ENCODE results near the gene TRRAP.

Gene TRRAP

DNA sequence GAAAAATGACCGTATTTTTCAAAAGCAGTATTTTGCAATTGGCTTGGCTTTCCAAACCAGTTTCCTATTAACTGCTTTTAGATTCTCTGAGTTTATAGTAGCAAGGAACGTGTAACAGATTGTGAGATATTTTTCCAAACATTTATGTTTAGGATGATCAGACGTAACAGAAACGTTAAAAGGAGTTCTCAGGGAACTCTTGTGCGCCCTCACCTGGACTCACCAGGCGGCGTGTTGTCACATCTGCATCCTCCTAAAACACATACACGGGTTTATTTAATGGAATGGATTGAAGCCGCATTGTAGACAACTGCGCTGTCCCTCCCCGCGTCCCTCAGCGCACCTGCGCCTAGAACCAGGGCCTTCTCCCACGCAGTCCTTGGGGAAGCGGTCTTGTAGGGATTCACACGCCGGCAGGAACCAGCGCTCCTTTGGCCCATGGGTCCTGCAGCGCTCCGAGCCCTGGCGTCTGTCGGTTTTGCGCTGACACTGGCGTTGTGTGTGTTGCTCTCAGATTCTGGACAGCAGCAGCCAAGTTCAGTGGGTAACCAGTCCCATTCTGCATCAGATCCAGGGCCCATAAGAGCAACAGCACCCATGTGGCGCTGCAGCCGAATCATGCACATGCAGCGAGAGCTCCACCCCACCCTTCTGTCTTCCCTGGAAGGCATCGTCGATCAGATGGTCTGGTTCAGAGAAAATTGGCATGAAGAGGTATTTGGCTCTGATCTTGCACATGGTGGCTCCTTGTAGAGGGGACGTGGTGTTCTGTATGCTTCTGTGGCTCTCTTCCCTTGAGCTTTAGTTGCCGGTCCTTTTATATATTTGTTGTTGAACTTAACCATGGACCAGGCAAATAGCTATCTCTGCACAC is 114.9 kb downstream of the TRRAP start:
- no peak for DNase-seq

GRCh38 chr7:98994046-98994944 is 116.0 kb downstream of the TRRAP start:
- DNase-seq: no peak

GRCh38 chr7:98995111-98995510 is 116.8 kb downstream of the TRRAP start:
- DNase-seq: no peak

DNA sequence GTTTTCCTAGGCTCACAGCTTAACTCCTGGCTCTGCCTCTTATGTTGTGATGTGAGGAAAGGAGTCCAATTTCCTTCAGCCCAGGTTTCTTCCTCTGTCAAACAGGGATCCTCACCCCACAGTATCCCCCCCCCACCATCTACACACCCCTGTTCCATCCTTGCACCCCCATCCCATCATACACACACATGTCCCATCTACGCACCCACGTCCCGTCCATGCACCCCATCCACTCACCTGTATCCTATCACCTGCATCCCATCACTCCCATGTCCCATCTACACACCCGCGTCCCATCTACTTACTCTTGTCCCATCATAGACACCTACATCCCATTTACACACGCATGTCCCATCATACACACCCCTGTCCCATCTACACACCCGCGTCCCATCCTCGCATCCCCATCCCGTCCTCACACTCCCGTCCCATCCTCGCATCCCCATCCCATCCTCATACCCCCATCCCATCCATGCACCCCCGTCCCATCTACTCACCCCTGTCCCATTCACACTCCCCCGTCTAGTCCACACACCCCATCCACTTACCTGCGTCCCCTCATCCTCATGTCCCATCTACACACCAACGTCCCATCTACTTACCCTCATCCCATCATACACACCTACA is 117.3 kb downstream of the TRRAP start:
- DNase-seq: no peak

- DNase-seq: no peak
Measured at GRCh38 chr7:98996150-98996552, 117.8 kb downstream of the TRRAP start.

- DNase-seq: no peak
Measured at GRCh38 chr7:98997846-98998245, 119.5 kb downstream of the TRRAP start.

GRCh38 chr7:98998821-98999725 is 120.7 kb downstream of the TRRAP start:
- DNase-seq: no peak

- no peak for DNase-seq
Measured at GRCh38 chr7:99000196-99000903, 122.0 kb downstream of the TRRAP start.

- DNase-seq: no peak
Measured at GRCh38 chr7:99000904-99001465, 122.7 kb downstream of the TRRAP start.

DNA sequence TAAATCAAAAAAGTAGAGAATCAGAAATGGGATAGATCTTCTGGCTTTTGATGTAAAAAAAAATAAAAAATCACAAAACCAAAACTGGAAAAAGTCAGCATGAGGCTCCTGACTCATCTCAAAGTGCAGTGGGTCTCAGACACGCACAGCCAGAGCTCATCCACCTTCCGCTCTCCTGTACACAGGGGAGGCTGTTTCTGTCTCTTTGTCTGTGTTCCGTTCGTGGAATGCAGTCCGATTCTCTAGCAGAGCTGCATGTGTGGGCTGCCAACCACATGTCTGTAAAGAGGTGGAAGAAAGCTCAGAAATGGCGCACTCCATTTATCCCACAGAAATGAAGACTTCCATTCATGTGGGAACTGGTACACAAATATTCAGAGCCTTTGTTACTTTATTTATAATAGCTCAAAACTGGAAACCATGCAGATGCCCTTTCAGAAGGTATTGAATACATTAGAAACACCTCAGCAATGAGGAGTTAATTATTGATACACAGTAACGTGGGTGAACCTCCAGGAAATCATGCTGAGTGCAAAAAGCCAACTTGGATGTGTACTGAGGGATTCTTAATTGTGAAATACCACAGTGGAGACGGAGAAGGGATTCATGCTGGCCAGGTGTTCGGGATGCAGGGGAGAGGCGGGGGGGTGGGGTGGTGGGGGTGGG is 123.3 kb downstream of the TRRAP start:
- DNase-seq: no peak

- no peak for DNase-seq
Measured at GRCh38 chr7:99002148-99002826, 124.0 kb downstream of the TRRAP start.

DNA sequence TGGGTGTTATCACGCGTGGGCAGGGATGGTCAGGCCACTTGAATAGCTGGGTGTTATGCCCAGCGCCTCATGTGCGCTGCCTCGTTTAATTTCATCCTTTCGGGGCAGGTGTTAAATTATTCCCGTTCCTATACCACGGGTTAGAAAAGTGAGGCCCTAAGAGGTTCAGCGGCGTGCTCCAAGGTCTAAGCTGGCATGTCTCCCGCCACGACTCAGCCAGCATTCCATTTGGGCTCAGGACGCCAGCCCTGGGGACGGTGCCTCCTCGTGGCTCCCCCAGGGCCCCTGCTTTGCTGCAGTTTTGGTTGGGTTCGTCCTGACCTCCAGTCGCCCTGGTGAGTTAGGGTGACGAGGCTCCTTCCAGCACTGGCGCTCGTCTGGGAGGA is 124.5 kb downstream of the TRRAP start:
- DNase-seq: no peak

DNA sequence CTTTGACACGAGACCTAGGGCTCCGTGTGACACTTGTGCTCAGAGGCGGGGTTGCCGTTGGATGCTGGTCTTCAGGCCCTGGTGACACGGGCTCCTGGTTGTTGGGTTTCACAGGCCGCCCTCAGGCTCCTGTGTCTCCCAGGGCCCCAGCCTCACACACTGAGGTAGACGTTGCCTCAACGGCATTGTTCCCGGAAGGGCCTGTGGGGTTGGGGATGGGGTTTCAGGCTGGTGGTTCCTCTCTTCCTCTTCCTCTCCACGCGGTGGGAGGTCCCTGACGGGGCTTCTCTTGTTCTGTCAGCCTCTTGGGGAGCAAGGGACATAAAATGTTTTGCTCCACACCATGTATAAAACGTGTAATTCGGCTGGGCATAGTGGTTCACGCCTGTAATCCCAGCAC is 125.1 kb downstream of the TRRAP start:
- DNase-seq: no peak

DNA sequence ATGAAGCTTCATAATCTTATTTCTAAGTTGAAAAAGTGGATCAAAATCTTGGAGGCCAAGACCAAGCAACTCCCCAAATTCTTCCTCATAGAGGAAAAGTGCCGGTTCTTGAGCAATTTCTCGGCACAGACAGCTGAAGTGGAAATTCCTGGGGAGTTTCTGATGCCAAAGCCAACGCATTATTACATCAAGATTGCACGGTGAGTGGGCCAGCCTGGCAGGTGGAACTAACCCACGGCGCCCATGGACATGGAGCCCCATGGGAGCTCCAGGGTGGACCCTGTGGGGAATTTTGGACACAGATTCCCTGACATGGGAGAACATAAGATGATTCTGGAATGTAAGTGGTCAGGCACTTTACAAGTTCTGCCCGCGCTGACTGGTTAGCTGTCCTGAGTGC is 125.9 kb downstream of the TRRAP start:
- DNase-seq: no peak

- no peak for DNase-seq
Measured at GRCh38 chr7:99004781-99005500, 126.6 kb downstream of the TRRAP start.

DNA sequence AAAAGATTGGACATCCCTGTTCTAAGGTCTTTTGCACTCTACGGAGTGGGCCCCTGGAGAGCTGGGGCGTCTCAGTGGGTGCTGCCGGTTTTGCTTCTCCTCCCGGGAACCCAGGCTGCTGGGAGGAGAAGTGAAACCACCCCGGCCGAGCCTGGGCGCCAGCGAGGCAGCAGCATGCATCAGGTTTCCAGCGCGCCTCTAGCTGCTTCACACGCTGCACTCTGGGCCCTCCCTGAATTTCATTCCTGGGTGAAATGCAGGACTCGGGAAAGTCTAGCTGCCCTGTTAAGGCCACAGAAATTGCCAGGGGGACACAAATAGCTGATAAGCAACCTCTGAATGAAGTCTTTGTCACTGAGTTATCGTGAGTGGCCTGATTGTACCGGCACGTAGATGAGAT is 127.4 kb downstream of the TRRAP start:
- DNase-seq: no peak

- no peak for DNase-seq
Measured at GRCh38 chr7:99006739-99007424, 128.6 kb downstream of the TRRAP start.

DNA sequence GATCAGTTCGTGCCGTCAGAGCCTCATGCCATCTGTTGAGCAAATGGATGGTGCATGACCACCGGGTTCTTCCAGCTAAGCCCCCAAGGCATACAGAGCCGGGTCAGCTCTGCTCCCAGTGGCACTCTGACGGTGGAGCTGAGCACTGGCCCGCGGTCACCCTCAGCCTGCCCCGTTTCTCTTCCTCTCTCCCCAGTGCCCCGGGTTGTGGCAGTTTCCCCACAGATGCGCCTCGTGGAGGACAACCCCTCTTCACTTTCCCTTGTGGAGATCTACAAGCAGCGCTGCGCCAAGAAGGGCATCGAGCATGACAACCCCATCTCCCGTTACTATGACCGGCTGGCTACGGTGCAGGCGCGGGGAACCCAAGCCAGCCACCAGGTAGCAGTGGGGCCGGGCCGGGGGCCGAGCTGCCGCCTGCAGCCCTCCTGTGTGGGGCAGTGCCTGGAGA is 129.9 kb downstream of the TRRAP start:
- no peak for DNase-seq

Measured in NCI-H510A treated with DMSO at 0.1 percent for 48 hours (cell line).